Activated CD8-positive, alpha-beta T cell treated with anti-CD3 and anti-CD28 coated beads for 36 hours (primary cell): ENCODE data around the gene RHBDD3. TPM values are rescaled to one million over a fixed set of nuclear protein-coding genes. Genes with fewer than 3 reads are reported as not detected.
"Not testable (repeated sequence)": the region's sequence is repeated elsewhere in the genome, so short reads cannot be mapped to it uniquely, and the experiment has no call there.

Experiments used
- ATAC-seq: fragments of 200-7000 bp; cut with Tn5 transposase; one replicate; pipeline ENCODE4 v1.10.0; 2021; ENCODE audit warnings: mild to moderate bottlenecking, moderate library complexity
- CTCF ChIA-PET: fragments of 350-600 bp; sonication (Branson Sonifier 250); formaldehyde crosslinking; loops from one replicate; lab custom pipeline; 2021; ENCODE audit warnings: antibody characterized with exemption; lab: Charles Lee
- POLR2A ChIA-PET: fragments of 350-600 bp; sonication (Branson Sonifier 250); formaldehyde crosslinking; loops from one replicate; lab custom pipeline; 2021; ENCODE audit warnings: antibody characterized with exemption; lab: Charles Lee
- DNase-seq: peaks from one replicate; pipeline ENCODE4 v3.0.0-alpha.2; 2020
- H3K27ac Mint-ChIP-seq: one replicate; pipeline ENCODE4 v1.8.0; 2021; ENCODE audit warnings: mild to moderate bottlenecking, mixed read lengths
- H3K27me3 Mint-ChIP-seq: one replicate; pipeline ENCODE4 v1.8.0; 2021; ENCODE audit warnings: mixed read lengths
- H3K36me3 Mint-ChIP-seq: one replicate; pipeline ENCODE4 v1.8.0; 2021; ENCODE audit warnings: low read depth, mixed read lengths
- H3K4me1 Mint-ChIP-seq: one replicate; pipeline ENCODE4 v1.8.0; 2021; ENCODE audit warnings: low read depth, mixed read lengths
- H3K4me3 Mint-ChIP-seq: one replicate; pipeline ENCODE4 v1.8.0; 2021; ENCODE audit warnings: mild to moderate bottlenecking, moderate library complexity, mixed read lengths
- H3K9me3 Mint-ChIP-seq: one replicate; pipeline ENCODE4 v1.8.0; 2021; ENCODE audit warnings: mixed read lengths
- CTCF ChIP-seq: fragments of 200-600 bp; IDR thresholded peaks from one replicate; pipeline ENCODE4 v1.8.0; 2022; ENCODE audit warnings: antibody characterized with exemption, mild to moderate bottlenecking
- intact Hi-C: fragments of 100-400 bp; cut with micrococcal nuclease; formaldehyde crosslinking; loops from one replicate; pipeline ENCODE4 v1.10.0; 2022
- total RNA-seq, 2 experiments: library from RNA; stranded (reverse); gene quantifications; one replicate each; pipeline ENCODE4 v1.2.3, GENCODE V29; 2021

Gene RHBDD3
- total RNA-seq, 2 experiments from 2014 or later: 24.5 to 25.4 TPM

GRCh38 chr22:29254286-29254660 is 13.5 kb downstream of the RHBDD3 start:
- H3K27ac Mint-ChIP-seq: no peak overlapping the region
- intact Hi-C loops: no loop called here
- CTCF ChIA-PET: interaction anchor here (1.1 kb wide), 1 partner anchor 8 kb away, joined by 8 read pairs; no protein-coding TSS in a partner anchor

GRCh38 chr22:29253561-29254285 is 14.1 kb downstream of the RHBDD3 start:
- no peak for TF ChIP-seq CTCF
- Mint-ChIP-seq H3K36me3 (no peaks in the 10 kb centered on the region), H3K4me3 (no peak overlapping the region), H3K27me3 (no peaks in the 10 kb centered on the region), H3K4me1 (peaks cover 2% of the 10 kb centered on the region), H3K27ac (no peak overlapping the region), H3K9me3 (no peaks in the 10 kb centered on the region)
- ATAC-seq (no peak), DNase-seq (no peak)
- CTCF ChIA-PET: interaction anchor here (1.1 kb wide), 1 partner anchor 8 kb away, joined by 8 read pairs; no protein-coding TSS in a partner anchor
- POLR2A ChIA-PET: no interaction called here
- intact Hi-C loops: no loop called here

More at GRCh38 chr22:29254286-29254660, 13.5 kb downstream of the RHBDD3 start:
- no peak for TF ChIP-seq CTCF
- Mint-ChIP-seq H3K9me3 (no peaks in the 10 kb centered on the region), H3K27me3 (no peaks in the 10 kb centered on the region), H3K4me1 (peaks cover 2% of the 10 kb centered on the region), H3K36me3 (no peaks in the 10 kb centered on the region), H3K4me3 (no peak overlapping the region)
- ATAC-seq: no peak
- DNase-seq: no peak
- POLR2A ChIA-PET: no interaction called here

GRCh38 chr22:29251981-29252911 is 15.5 kb downstream of the RHBDD3 start:
- Mint-ChIP-seq H3K27me3 (no peaks in the 10 kb centered on the region), H3K9me3 (no peaks in the 10 kb centered on the region), H3K36me3 (no peaks in the 10 kb centered on the region), H3K4me3 (no peak overlapping the region), H3K4me1 (peaks cover 2% of the 10 kb centered on the region), H3K27ac (no peak overlapping the region)
- no peak for ATAC-seq
- DNase-seq: no peak
- intact Hi-C loops: no loop called here
- POLR2A ChIA-PET: no interaction called here
- TF ChIP-seq CTCF: no peak
- CTCF ChIA-PET: interaction anchor here (0.7 to 1.5 kb wide), 2 partner anchors 98 to 396 kb away, joined by 3 to 4 read pairs; no protein-coding TSS in a partner anchor

GRCh38 chr22:29251265-29251664 is 16.5 kb downstream of the RHBDD3 start:
- Mint-ChIP-seq H3K9me3 (no peaks in the 10 kb centered on the region), H3K27ac (no peak overlapping the region), H3K36me3 (no peaks in the 10 kb centered on the region), H3K27me3 (no peaks in the 10 kb centered on the region), H3K4me1 (peaks cover 2% of the 10 kb centered on the region), H3K4me3 (no peak overlapping the region)
- DNase-seq (no peak), ATAC-seq (no peak)
- CTCF ChIA-PET: no interaction called here
- intact Hi-C loops: no loop called here
- no peak for TF ChIP-seq CTCF
- POLR2A ChIA-PET: no interaction called here

- DNase-seq, H3K4me3 Mint-ChIP-seq, H3K4me1 Mint-ChIP-seq, H3K27me3 Mint-ChIP-seq, intact Hi-C loops, H3K36me3 Mint-ChIP-seq, ATAC-seq, H3K27ac Mint-ChIP-seq, H3K9me3 Mint-ChIP-seq, POLR2A ChIA-PET: not testable (repeated sequence)
- CTCF ChIA-PET: interaction anchor here (1.0 kb wide), 1 partner anchor 45 kb away, joined by 4 read pairs; no protein-coding TSS in a partner anchor
Observed at GRCh38 chr22:29247891-29248290, 19.9 kb downstream of the RHBDD3 start.
